Hepatocyte (in vitro differentiated cells): ENCODE measurements around the gene ATP8B4. TPM values are rescaled to one million over a fixed set of nuclear protein-coding genes. Genes with fewer than 3 reads are reported as not detected.

Source experiments
- DNase-seq: peaks from one replicate; pipeline ENCODE4 v3.0.0-alpha.2; 2016; ENCODE audit warnings: low spot score
- H2AFZ ChIP-seq: fragments of 200-600 bp; sonication (generic); 2 replicates; pipeline ENCODE4 v1.6.0; 2016; ENCODE audit warnings: antibody characterized with exemption, mild to moderate bottlenecking
- H3K27ac ChIP-seq: fragments of 200-600 bp; sonication (generic); 2 replicates; pipeline ENCODE4 v1.5.1; 2016; ENCODE audit warnings: mild to moderate bottlenecking
- H3K27me3 ChIP-seq: fragments of 200-600 bp; sonication (generic); 2 replicates; pipeline ENCODE4 v1.6.1; 2016
- H3K36me3 ChIP-seq: fragments of 200-600 bp; sonication (generic); replicated peaks from 2 replicates; pipeline ENCODE4 v1.5.1; 2016; ENCODE audit warnings: low read depth; ENCODE audit not compliant: insufficient read depth
- H3K4me1 ChIP-seq: fragments of 200-600 bp; sonication (generic); 2 replicates; pipeline ENCODE4 v1.5.1; 2016; ENCODE audit warnings: mild to moderate bottlenecking, moderate library complexity; ENCODE audit not compliant: insufficient read depth
- H3K4me2 ChIP-seq: fragments of 200-600 bp; sonication (generic); 2 replicates; pipeline ENCODE4 v1.6.0; 2016
- H3K4me3 ChIP-seq: fragments of 200-600 bp; sonication (generic); 2 replicates; pipeline ENCODE4 v1.5.1; 2016; ENCODE audit warnings: mild to moderate bottlenecking
- H3K79me2 ChIP-seq: fragments of 200-600 bp; sonication (generic); 2 replicates; pipeline ENCODE4 v1.6.0; 2017; ENCODE audit warnings: mild to moderate bottlenecking
- H3K9me2 ChIP-seq: fragments of 200-600 bp; sonication (generic); replicated peaks from 2 replicates; pipeline ENCODE4 v1.6.0; 2017; ENCODE audit warnings: mild to moderate bottlenecking; ENCODE audit not compliant: insufficient read depth
- H3K9me3 ChIP-seq: fragments of 200-600 bp; sonication (generic); 2 replicates; pipeline ENCODE4 v1.5.1; 2016; ENCODE audit warnings: low read depth, mild to moderate bottlenecking
- H4K20me1 ChIP-seq: fragments of 200-600 bp; sonication (generic); 2 replicates; pipeline ENCODE4 v1.6.0; 2016; ENCODE audit warnings: mild to moderate bottlenecking; ENCODE audit not compliant: insufficient read depth, poor library complexity, severe bottlenecking
- CTCF ChIP-seq: fragments of 200-600 bp; sonication (generic); IDR thresholded peaks from 2 replicates; pipeline ENCODE4 v1.5.1; 2016; ENCODE audit warnings: antibody characterized with exemption, mild to moderate bottlenecking; ENCODE audit not compliant: poor library complexity
- EZH2 ChIP-seq: fragments of 200-600 bp; sonication (generic); IDR thresholded peaks from 2 replicates; pipeline ENCODE4 v1.6.1; 2016; ENCODE audit warnings: antibody characterized with exemption, mild to moderate bottlenecking, borderline replicate concordance
- EZH2phosphoT487 ChIP-seq: fragments of 200-600 bp; sonication (generic); IDR thresholded peaks from one replicate; pipeline ENCODE4 v1.6.1; 2018; ENCODE audit warnings: antibody characterized with exemption, mild to moderate bottlenecking, low read depth, moderate library complexity; ENCODE audit not compliant: unreplicated experiment, severe bottlenecking
- WGBS: methylation state at CpG from one replicate; pipeline ENCODE4 v1.1.6; 2016; ENCODE audit warnings: low lambda C conversion rate; ENCODE audit errors: missing lambda C conversion rate; 5-methylcytosine and 5-hydroxymethylcytosine counted together
- polyA plus RNA-seq: library from polyadenylated mRNA; unstranded; fragments of >200 nt; fragmentation: Nextera tagmentation; extraction: Ambion mirVana; gene quantifications from 2 replicates; pipeline ENCODE4 v1.2.1, GENCODE V29; 2016
- total RNA-seq: library from RNA; depleted of rRNA; stranded (reverse); fragments of >200 nt; gene quantifications from 2 replicates; pipeline ENCODE4 v1.2.3, GENCODE V29; 2014

ATP8B4 gene
- total and polyA plus RNA-seq, 2 experiments from 2014 or later, result 1.3 to 9.5 TPM

GRCh38 chr15:49864251-49864650 is 254.8 kb downstream of the ATP8B4 start:
- no peaks in the 10 kb centered on the region for H3K9me2 ChIP-seq
- H3K27ac ChIP-seq, result no peak overlapping the region
- no peaks in the 10 kb centered on the region for H4K20me1 ChIP-seq
- H2AFZ ChIP-seq, result no peak overlapping the region
- H3K27me3 ChIP-seq, result no peaks in the 10 kb centered on the region
- no peak overlapping the region for H3K4me3 ChIP-seq
- no peaks in the 10 kb centered on the region for H3K4me1 ChIP-seq
- H3K79me2 ChIP-seq, result no peaks in the 10 kb centered on the region
- H3K36me3 ChIP-seq, result no peaks in the 10 kb centered on the region
- H3K4me2 ChIP-seq, result no peak overlapping the region
- no peak for DNase-seq
- TF ChIP-seq EZH2, result no peak
- TF ChIP-seq EZH2phosphoT487, result no peak
- TF ChIP-seq CTCF, result no peak
- H3K9me3 ChIP-seq, result no peaks in the 10 kb centered on the region
- 84% methylated on average over 2 of the region's 2 CpGs for WGBS

GRCh38 chr15:49863431-49864224 is 255.4 kb downstream of the ATP8B4 start:
- TF ChIP-seq EZH2 (no peak), EZH2phosphoT487 (no peak), CTCF (no peak)
- Histone ChIP-seq H3K4me1 (no peaks in the 10 kb centered on the region), H3K79me2 (no peaks in the 10 kb centered on the region), H4K20me1 (no peaks in the 10 kb centered on the region), H3K27ac (no peak overlapping the region), H3K4me3 (no peak overlapping the region), H3K27me3 (no peaks in the 10 kb centered on the region), H2AFZ (no peak overlapping the region), H3K36me3 (no peaks in the 10 kb centered on the region), H3K4me2 (no peak overlapping the region), H3K9me3 (no peaks in the 10 kb centered on the region), H3K9me2 (no peaks in the 10 kb centered on the region)
- no peak for DNase-seq
- WGBS, result 93% methylated on average over 3 of the region's 3 CpGs

- Histone ChIP-seq H3K9me3 (no peaks in the 10 kb centered on the region), H3K36me3 (no peaks in the 10 kb centered on the region), H3K4me2 (no peak overlapping the region), H4K20me1 (no peaks in the 10 kb centered on the region), H3K79me2 (no peaks in the 10 kb centered on the region), H3K4me1 (peaks cover 9% of the 10 kb centered on the region), H3K9me2 (no peaks in the 10 kb centered on the region), H3K27me3 (no peaks in the 10 kb centered on the region), H2AFZ (no peak overlapping the region), H3K27ac (no peak overlapping the region), H3K4me3 (no peak overlapping the region)
- 60% methylated on average over 8 of the region's 8 CpGs for WGBS
- no peak for TF ChIP-seq EZH2phosphoT487
- no peak for DNase-seq
Measured at GRCh38 chr15:49860101-49860500, 258.9 kb downstream of the ATP8B4 start.
